Hepatocyte (in vitro differentiated cells): Measurements from ENCODE around the gene HPS5.

ENCODE experiments used
- CTCF ChIP-seq: fragments of 200-600 bp; sonication (generic); IDR thresholded peaks from 2 replicates; pipeline ENCODE4 v1.5.1; 2016; ENCODE audit warnings: antibody characterized with exemption, mild to moderate bottlenecking; ENCODE audit not compliant: poor library complexity
- EZH2 ChIP-seq: fragments of 200-600 bp; sonication (generic); IDR thresholded peaks from 2 replicates; pipeline ENCODE4 v1.6.1; 2016; ENCODE audit warnings: antibody characterized with exemption, mild to moderate bottlenecking, borderline replicate concordance
- EZH2phosphoT487 ChIP-seq: fragments of 200-600 bp; sonication (generic); IDR thresholded peaks from one replicate; pipeline ENCODE4 v1.6.1; 2018; ENCODE audit warnings: antibody characterized with exemption, mild to moderate bottlenecking, low read depth, moderate library complexity; ENCODE audit not compliant: unreplicated experiment, severe bottlenecking

DNA sequence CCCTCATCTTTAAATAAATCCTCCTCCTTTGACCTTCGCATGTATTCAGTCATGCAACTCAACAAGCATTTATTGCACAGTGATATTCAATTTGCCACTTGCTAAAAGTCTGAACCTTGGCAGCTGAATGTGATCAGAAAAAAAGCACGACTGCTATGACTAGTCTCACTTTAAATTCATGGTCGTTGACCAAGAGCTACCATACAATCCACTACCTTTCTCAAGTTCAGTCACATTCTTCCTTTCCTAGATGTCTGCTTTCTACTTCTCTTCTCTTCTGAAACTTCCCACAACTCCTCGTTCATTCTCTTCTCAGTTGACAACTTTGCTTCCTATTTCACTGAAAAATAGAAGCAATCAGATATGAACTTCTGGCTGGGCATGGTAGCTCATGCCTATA is 57.9 kb downstream of the HPS5 start:
- no peak for TF ChIP-seq CTCF
- TF ChIP-seq EZH2, result no peak
- TF ChIP-seq EZH2phosphoT487, result no peak
